Activated naive CD4-positive, alpha-beta T cell treated with anti-CD3 and anti-CD28 coated beads, Interleukin-2, amount 10 ng/mL, durations not matched to agents 7 days and 5 days (primary cell): ENCODE data around the gene CACNA1H.
A peak's percentile ranks its signal among the peaks of the same experiment; 100 is the strongest.

Experiments used
- CTCF ChIA-PET: fragments of 350-600 bp; sonication (Branson Sonifier 250); formaldehyde crosslinking; loops from one replicate; lab custom pipeline; 2021; ENCODE audit warnings: antibody characterized with exemption; lab: Charles Lee
- DNase-seq: peaks from one replicate; pipeline ENCODE4 v3.0.0-alpha.2; 2020
- H3K27ac Mint-ChIP-seq: one replicate; pipeline ENCODE4 v1.8.0; 2021; ENCODE audit warnings: mild to moderate bottlenecking, moderate library complexity, mixed read lengths
- H3K27me3 Mint-ChIP-seq: one replicate; pipeline ENCODE4 v1.8.0; 2021; ENCODE audit warnings: mild to moderate bottlenecking, mixed read lengths
- H3K36me3 Mint-ChIP-seq: one replicate; pipeline ENCODE4 v1.8.0; 2021; ENCODE audit warnings: mixed read lengths
- H3K4me1 Mint-ChIP-seq: one replicate; pipeline ENCODE4 v1.8.0; 2021; ENCODE audit warnings: mixed read lengths
- H3K4me3 Mint-ChIP-seq: one replicate; pipeline ENCODE4 v1.8.0; 2021; ENCODE audit warnings: mild to moderate bottlenecking, moderate library complexity, mixed read lengths
- H3K9me3 Mint-ChIP-seq: one replicate; pipeline ENCODE4 v1.8.0; 2021; ENCODE audit warnings: mixed read lengths

The CACNA1H gene

DNA sequence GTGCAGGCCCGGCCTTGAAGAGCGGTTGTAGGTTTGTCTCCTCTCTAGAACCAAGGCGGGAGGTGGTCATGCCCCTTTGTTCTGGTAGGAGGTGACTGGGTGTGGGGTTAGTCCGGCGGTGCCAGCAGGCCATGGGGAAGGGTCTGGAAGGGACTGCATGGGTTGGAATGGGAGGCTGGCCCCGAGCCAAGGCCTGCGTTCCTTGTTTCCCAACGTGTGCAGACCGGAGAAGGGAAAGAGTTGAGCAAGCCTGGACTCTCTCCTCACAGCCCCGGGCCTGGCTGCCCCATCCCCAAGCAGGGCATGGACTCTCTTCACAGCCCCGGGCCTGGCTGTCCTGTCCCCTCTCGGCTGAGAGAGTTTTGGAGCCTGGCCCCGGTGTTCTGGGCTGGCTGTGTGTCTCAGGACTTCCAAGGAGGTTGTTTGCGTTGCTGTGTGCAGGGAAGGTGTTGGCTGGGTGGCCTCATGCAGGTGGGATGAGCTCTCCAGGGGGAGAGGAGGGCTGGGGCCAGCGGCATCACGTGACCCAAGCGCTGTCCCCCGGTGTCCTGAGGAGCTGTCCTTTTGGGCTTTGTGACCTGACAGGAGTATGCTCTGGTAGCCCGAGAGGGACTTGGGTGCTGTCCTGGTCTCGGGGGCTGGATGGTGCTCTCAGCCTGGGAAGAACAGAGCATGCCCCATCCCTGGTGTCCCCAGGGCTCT, 2.6 kb downstream of the CACNA1H start:
- Mint-ChIP-seq H3K9me3 (no peaks in the 10 kb centered on the region), H3K4me1 (no peaks in the 10 kb centered on the region), H3K27ac (no peak overlapping the region), H3K27me3 (peaks cover 56% of the 10 kb centered on the region), H3K4me3 (no peak overlapping the region), H3K36me3 (no peaks in the 10 kb centered on the region)
- DNase-seq: no peak
- CTCF ChIA-PET: no interaction called here

- Mint-ChIP-seq H3K9me3 (no peaks in the 10 kb centered on the region), H3K27ac (no peak overlapping the region), H3K4me3 (no peak overlapping the region), H3K4me1 (no peaks in the 10 kb centered on the region), H3K27me3 (peaks cover 48% of the 10 kb centered on the region), H3K36me3 (no peaks in the 10 kb centered on the region)
- no peak for DNase-seq
- CTCF ChIA-PET: no interaction called here
Measured at GRCh38 chr16:1156055-1156982, 3.4 kb downstream of the CACNA1H start.

- Mint-ChIP-seq H3K4me1 (no peaks in the 10 kb centered on the region), H3K9me3 (no peaks in the 10 kb centered on the region), H3K27ac (no peak overlapping the region), H3K27me3 (peaks cover 40% of the 10 kb centered on the region), H3K36me3 (no peaks in the 10 kb centered on the region), H3K4me3 (no peak overlapping the region)
- CTCF ChIA-PET: no interaction called here
- DNase-seq: no peak
Measured at GRCh38 chr16:1156983-1157638, 4.2 kb downstream of the CACNA1H start.

GRCh38 chr16:1157639-1158455, 4.9 kb downstream of the CACNA1H start:
- Mint-ChIP-seq H3K36me3 (no peaks in the 10 kb centered on the region), H3K9me3 (no peaks in the 10 kb centered on the region), H3K4me3 (no peak overlapping the region), H3K27me3 (peaks cover 37% of the 10 kb centered on the region), H3K4me1 (no peaks in the 10 kb centered on the region), H3K27ac (no peak overlapping the region)
- CTCF ChIA-PET: interaction anchor here (0.6 kb wide), 1 partner anchor 12 kb away, joined by 3 read pairs; no protein-coding TSS in a partner anchor
- no peak for DNase-seq

GRCh38 chr16:1158456-1159324, 5.8 kb downstream of the CACNA1H start:
- Mint-ChIP-seq H3K27me3 (peaks cover 37% of the 10 kb centered on the region), H3K9me3 (no peaks in the 10 kb centered on the region), H3K4me1 (no peaks in the 10 kb centered on the region), H3K27ac (no peak overlapping the region), H3K36me3 (no peaks in the 10 kb centered on the region), H3K4me3 (no peak overlapping the region)
- CTCF ChIA-PET: interaction anchor here (0.6 kb wide), 1 partner anchor 12 kb away, joined by 3 read pairs; no protein-coding TSS in a partner anchor
- DNase-seq: no peak

- CTCF ChIA-PET: no interaction called here
- Mint-ChIP-seq H3K4me3 (no peak overlapping the region), H3K27ac (peak overlapping the region; percentile 9), H3K4me1 (no peaks in the 10 kb centered on the region), H3K36me3 (no peaks in the 10 kb centered on the region), H3K9me3 (no peaks in the 10 kb centered on the region), H3K27me3 (peaks cover 29% of the 10 kb centered on the region)
- DNase-seq: no peak
Measured at GRCh38 chr16:1159325-1159972, 6.5 kb downstream of the CACNA1H start.

DNA sequence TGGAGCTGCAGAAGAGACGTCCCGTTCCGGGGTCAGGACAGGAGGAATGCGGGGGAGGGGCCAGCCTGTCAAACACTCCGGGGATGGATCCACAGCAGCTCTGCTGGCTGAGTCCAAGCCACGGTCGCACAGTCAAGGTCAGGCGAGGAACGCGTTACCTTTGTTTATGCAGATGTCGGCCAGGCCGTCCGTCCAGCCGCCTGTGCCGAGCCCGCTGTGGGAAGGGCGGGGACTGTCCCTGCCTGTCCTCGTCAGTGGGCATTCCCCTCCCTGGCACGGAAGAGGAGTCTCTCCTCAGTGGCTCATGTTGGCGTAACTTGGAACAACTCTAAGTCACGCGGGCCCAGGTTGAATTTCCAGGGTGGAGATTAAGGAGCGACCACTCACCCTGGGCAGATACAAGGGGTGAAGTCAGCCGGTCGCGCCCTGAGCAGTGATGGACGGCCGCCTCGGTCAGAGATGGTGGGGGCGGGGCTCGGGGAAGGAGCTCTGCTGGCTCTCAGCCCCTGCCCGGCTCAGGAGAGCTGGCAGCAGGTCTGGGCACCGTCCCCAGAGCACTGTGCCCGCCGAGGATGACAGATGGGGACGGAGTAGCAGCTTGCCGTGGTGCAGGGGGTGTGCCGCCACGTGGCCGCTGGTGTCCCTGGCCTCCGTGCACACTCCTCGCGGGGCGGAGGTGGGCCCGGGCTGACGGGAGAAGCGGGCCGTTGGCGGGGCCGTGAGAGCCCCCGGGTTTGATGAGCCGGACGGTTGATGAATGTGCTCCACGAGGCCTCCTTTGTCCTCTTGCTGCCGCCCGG, 7.3 kb downstream of the CACNA1H start:
- H3K27ac Mint-ChIP-seq: no peak overlapping the region
- H3K4me3 Mint-ChIP-seq: no peak overlapping the region
- no peaks in the 10 kb centered on the region for H3K9me3 Mint-ChIP-seq
- no peak for DNase-seq
- peaks cover 22% of the 10 kb centered on the region for H3K27me3 Mint-ChIP-seq
- CTCF ChIA-PET: no interaction called here
- H3K4me1 Mint-ChIP-seq: no peaks in the 10 kb centered on the region
- no peaks in the 10 kb centered on the region for H3K36me3 Mint-ChIP-seq

GRCh38 chr16:1160773-1161348, 8.0 kb downstream of the CACNA1H start:
- no peak for DNase-seq
- Mint-ChIP-seq H3K27me3 (peaks cover 15% of the 10 kb centered on the region), H3K27ac (no peak overlapping the region), H3K9me3 (no peaks in the 10 kb centered on the region), H3K4me1 (no peaks in the 10 kb centered on the region), H3K36me3 (no peaks in the 10 kb centered on the region), H3K4me3 (no peak overlapping the region)
- CTCF ChIA-PET: no interaction called here

DNA sequence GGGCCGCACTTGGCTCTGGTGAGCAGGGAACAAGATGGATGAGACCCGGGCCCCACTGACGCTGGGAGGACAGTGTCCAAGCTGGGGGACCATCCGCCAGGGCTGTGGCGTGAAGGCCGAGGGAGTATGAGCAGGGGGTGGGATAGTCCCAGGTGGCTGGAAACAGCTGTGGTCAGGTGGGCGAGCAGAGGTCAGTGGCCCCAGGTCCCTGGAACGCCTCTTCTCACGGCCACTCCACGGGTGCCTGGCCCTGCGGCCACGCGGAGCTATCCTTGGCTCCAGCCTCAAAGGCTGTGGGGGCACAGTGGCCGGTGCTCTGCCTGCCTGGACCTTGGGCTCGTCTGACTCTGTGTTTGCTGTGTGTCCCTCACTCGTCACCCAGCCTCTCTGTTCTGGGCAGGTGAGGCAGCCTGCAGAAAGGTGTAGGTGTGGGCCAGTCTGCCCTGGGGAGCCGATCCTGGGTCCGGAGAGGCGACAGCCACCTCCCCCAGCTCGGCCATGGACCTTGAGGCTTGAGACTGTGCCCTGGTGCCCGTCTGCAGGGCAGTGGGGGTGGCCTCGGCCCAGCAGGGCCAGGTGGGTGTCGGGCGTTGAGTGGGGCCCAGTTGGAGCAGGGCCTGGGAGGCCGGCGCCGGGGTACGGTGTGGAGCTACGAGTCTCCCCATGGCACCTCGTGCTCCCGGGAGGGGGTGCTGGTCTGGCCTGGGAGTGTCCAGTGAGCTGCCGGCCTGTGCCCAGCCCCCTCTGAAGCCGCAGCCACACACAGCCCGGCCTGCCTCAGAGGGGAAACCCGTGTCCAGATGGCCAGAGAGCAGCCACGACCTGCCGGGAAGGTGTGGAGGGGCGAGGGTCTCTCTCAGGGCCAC, 10.0 kb downstream of the CACNA1H start:
- no peaks in the 10 kb centered on the region for H3K36me3 Mint-ChIP-seq
- no peak for DNase-seq
- CTCF ChIA-PET: no interaction called here
- H3K4me3 Mint-ChIP-seq: no peak overlapping the region
- no peaks in the 10 kb centered on the region for H3K9me3 Mint-ChIP-seq
- peaks cover 7% of the 10 kb centered on the region for H3K27me3 Mint-ChIP-seq
- H3K27ac Mint-ChIP-seq: no peak overlapping the region
- no peaks in the 10 kb centered on the region for H3K4me1 Mint-ChIP-seq

DNA sequence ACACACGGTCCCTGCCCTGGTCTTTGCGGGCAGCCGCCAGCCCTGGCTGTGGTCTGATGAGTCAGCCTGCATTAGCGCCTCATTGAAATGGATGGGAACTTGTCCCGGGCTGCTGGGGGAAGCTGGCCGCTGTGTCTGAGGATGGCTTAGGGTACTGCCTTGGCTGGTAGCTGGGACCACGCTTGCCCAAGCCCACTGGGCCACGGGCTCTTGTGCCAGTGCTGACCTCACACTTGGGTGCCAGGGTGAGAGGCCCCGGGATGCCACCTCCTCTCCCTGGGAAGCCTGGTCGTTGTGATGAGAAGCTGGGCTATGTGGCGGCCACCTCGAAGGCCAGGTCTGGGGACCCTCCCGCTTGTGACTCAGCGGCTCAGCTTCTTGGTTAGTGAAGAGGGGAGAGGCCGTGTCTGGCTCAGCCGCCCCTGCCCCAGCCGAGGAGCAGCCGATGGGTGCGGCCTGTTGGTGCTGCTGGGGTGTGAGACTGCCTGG, 10.7 kb downstream of the CACNA1H start:
- Mint-ChIP-seq H3K27ac (no peak overlapping the region), H3K27me3 (peaks cover 7% of the 10 kb centered on the region)
- no peak for DNase-seq

GRCh38 chr16:1164382-1164781, 11.5 kb downstream of the CACNA1H start:
- no peak overlapping the region for H3K4me3 Mint-ChIP-seq
- DNase-seq: no peak
- no peaks in the 10 kb centered on the region for H3K36me3 Mint-ChIP-seq
- H3K27me3 Mint-ChIP-seq: peaks cover 6% of the 10 kb centered on the region
- no peaks in the 10 kb centered on the region for H3K4me1 Mint-ChIP-seq
- no peak overlapping the region for H3K27ac Mint-ChIP-seq
- no peaks in the 10 kb centered on the region for H3K9me3 Mint-ChIP-seq
- CTCF ChIA-PET: no interaction called here

More for the DNA sequence above, 10.7 kb downstream of the CACNA1H start:
- CTCF ChIA-PET: no interaction called here
- no peak overlapping the region for H3K4me3 Mint-ChIP-seq
- no peaks in the 10 kb centered on the region for H3K9me3 Mint-ChIP-seq
- no peaks in the 10 kb centered on the region for H3K4me1 Mint-ChIP-seq
- H3K36me3 Mint-ChIP-seq: no peaks in the 10 kb centered on the region
